H1 (cell line): ENCODE measurements around the gene FMNL1. TPM values are rescaled to one million over a fixed set of nuclear protein-coding genes. Genes with fewer than 3 reads are reported as not detected.

ENCODE experiments used
- CTCF ChIA-PET: fragments of 300-600 bp; sonication (Branson Sonifier 250); formaldehyde crosslinking; loops from one replicate; lab custom pipeline; 2021; ENCODE audit not compliant: partially characterized antibody; lab: Charles Lee
- POLR2A ChIA-PET: fragments of 300-600 bp; sonication (Branson Sonifier 250); formaldehyde crosslinking; loops from one replicate; lab custom pipeline; 2021; ENCODE audit warnings: inconsistent platforms; ENCODE audit not compliant: partially characterized antibody; lab: Charles Lee
- DNase-seq, 2 experiments: peaks; one replicate each; pipeline versions ENCODE4 v3.0.0 to v3.0.0-alpha.2; 2010 to 2022; ENCODE audit warnings: low spot score in 2 of 2, low read depth in 1 of 2, mixed read lengths in 1 of 2
- FAIRE-seq: peaks from 2 replicates; lab custom pipeline; 2011; peaks lifted over from hg19 to GRCh38; lab: Jason Lieb, UNC
- H2AFZ ChIP-seq: 2 replicates; pipeline ENCODE4 v1.8.1; 2012; ENCODE audit warnings: low read length, inconsistent platforms
- H2AK5ac ChIP-seq: 2 replicates; pipeline ENCODE4 v1.6.1; 2013; ENCODE audit warnings: low read depth, low read length
- H2BK120ac ChIP-seq: replicated peaks from 2 replicates; pipeline ENCODE3; 2013; ENCODE audit warnings: low read depth, low read length, inconsistent platforms
- H2BK12ac ChIP-seq: 2 replicates; pipeline ENCODE4 v1.6.1; 2013; ENCODE audit warnings: low read depth, low read length
- H2BK15ac ChIP-seq: 2 replicates; pipeline ENCODE4 v1.6.1; 2013; ENCODE audit warnings: low read length
- H2BK20ac ChIP-seq: 2 replicates; pipeline ENCODE4 v1.6.1; 2013; ENCODE audit warnings: low read length
- H2BK5ac ChIP-seq: 2 replicates; pipeline ENCODE4 v1.6.1; 2013; ENCODE audit warnings: low read depth, low read length
- H3K14ac ChIP-seq: 2 replicates; pipeline ENCODE4 v1.6.1; 2013; ENCODE audit warnings: inconsistent platforms; ENCODE audit not compliant: insufficient read length
- H3K18ac ChIP-seq: 2 replicates; pipeline ENCODE4 v1.6.1; 2013; ENCODE audit warnings: low read length; ENCODE audit errors: extremely low read depth
- H3K23ac ChIP-seq: 2 replicates; pipeline ENCODE4 v1.6.1; 2013; ENCODE audit warnings: inconsistent platforms; ENCODE audit not compliant: insufficient read length
- H3K23me2 ChIP-seq: 2 replicates; pipeline ENCODE4 v1.6.1; 2013; ENCODE audit warnings: low read depth, low read length
- H3K27ac ChIP-seq: 2 replicates; pipeline ENCODE4 v1.6.1; 2011; ENCODE audit warnings: low read depth, low read length, inconsistent platforms
- H3K27me3 ChIP-seq, 4 experiments: replicated peaks in 1 of 4; 1 replicate in 1 of 4; 2 replicates in 3 of 4; pipeline versions ENCODE4 v1.6.1 to v1.8.1; 2011 to 2013; ENCODE audit warnings: low read length in 3 of 4, mild to moderate bottlenecking in 3 of 4, inconsistent platforms in 2 of 4, mixed read lengths in 2 of 4, moderate library complexity in 1 of 4; ENCODE audit not compliant: control insufficient read depth in 3 of 4, insufficient read depth in 3 of 4; ENCODE audit errors: extremely low read depth in 1 of 4
- H3K36me3 ChIP-seq, 4 experiments: 2 replicates each; pipeline versions ENCODE4 v1.6.1 to v1.8.1; 2011 to 2013; ENCODE audit warnings: mild to moderate bottlenecking in 4 of 4, low read length in 3 of 4, moderate library complexity in 2 of 4, control low read depth in 1 of 4, inconsistent platforms in 1 of 4; ENCODE audit not compliant: insufficient read depth in 4 of 4, control insufficient read depth in 2 of 4
- H3K4ac ChIP-seq: replicated peaks from 2 replicates; pipeline ENCODE3; 2013; ENCODE audit warnings: low read length, low read depth, mixed read lengths, inconsistent platforms; ENCODE audit not compliant: insufficient read length
- H3K4me1 ChIP-seq, 4 experiments: replicated peaks in 1 of 4; 1 replicate in 1 of 4; 2 replicates in 3 of 4; pipeline versions ENCODE4 v1.6.1 to v1.8.1; 2011 to 2013; ENCODE audit warnings: low read length in 3 of 4, inconsistent platforms in 2 of 4, mixed read lengths in 1 of 4; ENCODE audit not compliant: insufficient read depth in 4 of 4, control insufficient read depth in 3 of 4
- H3K4me2 ChIP-seq, 2 experiments: 2 replicates each; pipeline versions ENCODE4 v1.6.1 to v1.8.1; 2011 to 2013; ENCODE audit warnings: low read depth in 2 of 2, low read length in 2 of 2, control low read depth in 1 of 2, inconsistent platforms in 1 of 2, mild to moderate bottlenecking in 1 of 2; ENCODE audit not compliant: insufficient read depth in 1 of 2
- H3K4me3 ChIP-seq, 4 experiments: fragments of 200-600, 300-600 bp in 1 of 4; sonication (generic), shearing (Covaris generic), sonication (Bioruptor Twin) in 1 of 4; 2 replicates each; pipeline versions ENCODE4 v1.5.1 to v1.8.1; 2011 to 2016; ENCODE audit warnings: low read length in 4 of 4, low read depth in 3 of 4, control low read depth in 2 of 4, inconsistent platforms in 2 of 4, mild to moderate bottlenecking in 2 of 4, mixed read lengths in 1 of 4, moderate library complexity in 1 of 4; ENCODE audit not compliant: insufficient read depth in 2 of 4; ENCODE audit errors: extremely low read depth in 1 of 4
- H3K56ac ChIP-seq: replicated peaks from 2 replicates; pipeline ENCODE3; 2013; ENCODE audit warnings: low read depth, mild to moderate bottlenecking, mixed read lengths, low read length, inconsistent platforms; ENCODE audit not compliant: insufficient read length
- H3K79me1 ChIP-seq: 2 replicates; pipeline ENCODE4 v1.6.1; 2013; ENCODE audit warnings: low read depth, low read length, control low read depth
- H3K79me2 ChIP-seq, 2 experiments: 2 replicates each; pipeline versions ENCODE4 v1.6.1 to v1.8.1; 2012 to 2013; ENCODE audit warnings: low read length in 2 of 2, mild to moderate bottlenecking in 2 of 2, inconsistent platforms in 1 of 2; ENCODE audit not compliant: insufficient read depth in 2 of 2, control insufficient read depth in 1 of 2
- H3K9ac ChIP-seq, 4 experiments: replicated peaks in 1 of 4; 1 replicate in 1 of 4; 2 replicates in 3 of 4; pipeline versions ENCODE4 v1.6.1 to v1.8.1; 2011 to 2013; ENCODE audit warnings: low read depth in 3 of 4, low read length in 3 of 4, control low read depth in 2 of 4, mild to moderate bottlenecking in 2 of 4, moderate library complexity in 2 of 4, inconsistent platforms in 1 of 4; ENCODE audit errors: extremely low read depth in 1 of 4
- H3K9me3 ChIP-seq, 2 experiments: 2 replicates each; pipeline versions ENCODE4 v1.6.1 to v1.8.1; 2012 to 2013; ENCODE audit warnings: mild to moderate bottlenecking in 2 of 2, moderate library complexity in 2 of 2, control low read depth in 1 of 2, inconsistent platforms in 1 of 2, low read depth in 1 of 2, low read length in 1 of 2, mixed read lengths in 1 of 2; ENCODE audit not compliant: insufficient read depth in 2 of 2
- H4K20me1 ChIP-seq, 2 experiments: replicated peaks in 1 of 2; 2 replicates each; pipeline versions ENCODE3 to v1.8.1; 2011 to 2013; ENCODE audit warnings: inconsistent platforms in 2 of 2, low read length in 2 of 2, mild to moderate bottlenecking in 1 of 2; ENCODE audit not compliant: insufficient read depth in 2 of 2, control insufficient read depth in 1 of 2
- H4K5ac ChIP-seq: 2 replicates; pipeline ENCODE4 v1.6.1; 2013; ENCODE audit warnings: low read length, low read depth, mixed read lengths, inconsistent platforms; ENCODE audit not compliant: insufficient read length
- H4K8ac ChIP-seq: 2 replicates; pipeline ENCODE4 v1.8.0; 2013; ENCODE audit warnings: mild to moderate bottlenecking, moderate library complexity, low read length, inconsistent platforms; ENCODE audit not compliant: insufficient read depth; ENCODE audit errors: extremely low read depth
- H4K91ac ChIP-seq: replicated peaks from 2 replicates; pipeline ENCODE3; 2013; ENCODE audit warnings: low read length, mixed read lengths, inconsistent platforms; ENCODE audit not compliant: insufficient read length
- CHD1 ChIP-seq: IDR thresholded peaks from 2 replicates; pipeline ENCODE4 v1.6.1; 2012; ENCODE audit warnings: low read depth, low read length, improper control_type of control experiment
- E2F6 ChIP-seq: IDR thresholded peaks from 2 replicates; pipeline ENCODE4 v1.6.1; 2012; ENCODE audit warnings: inconsistent platforms
- GABPA ChIP-seq: IDR thresholded peaks from 2 replicates; pipeline ENCODE4 v1.6.1; 2011; ENCODE audit warnings: mild to moderate bottlenecking, low read length, moderate library complexity, borderline replicate concordance; ENCODE audit not compliant: insufficient read depth
- JUND ChIP-seq: IDR thresholded peaks from 2 replicates; pipeline ENCODE4 v1.6.1; 2011; ENCODE audit warnings: mild to moderate bottlenecking, improper control_type of control experiment, low read length
- KDM1A ChIP-seq: fragments of 200-600, 300-600 bp; sonication (generic); IDR thresholded peaks from 2 replicates; pipeline ENCODE4 v1.7.1; 2016; ENCODE audit warnings: mild to moderate bottlenecking, low read length, borderline replicate concordance
- PHF8 ChIP-seq: fragments of 200-600 bp; sonication (generic); conservative IDR thresholded peaks from 2 replicates; pipeline ENCODE4 v1.7.1; 2012; ENCODE audit warnings: low read depth, mild to moderate bottlenecking, inconsistent platforms, low read length, moderate library complexity
- SAP30 ChIP-seq: fragments of 300-600 bp; sonication (generic); IDR thresholded peaks from 2 replicates; pipeline ENCODE4 v1.7.1; 2012; ENCODE audit warnings: low read length, moderate library complexity, mild to moderate bottlenecking, inconsistent platforms; ENCODE audit not compliant: insufficient read depth, insufficient replicate concordance
- SP1 ChIP-seq: IDR thresholded peaks from 2 replicates; pipeline ENCODE4 v1.6.1; 2011; ENCODE audit warnings: low read depth, low read length
- ZNF274 ChIP-seq: IDR thresholded peaks from 2 replicates; pipeline ENCODE4 v1.7.0; 2012; ENCODE audit warnings: low read length, borderline replicate concordance; ENCODE audit errors: extremely low read depth
- WGBS, 2 experiments: shearing (Covaris generic) in 1 of 2; methylation state at CpG; one replicate each; pipeline versions ENCODE4 v1.1.6 to v1.1.7; 2013 to 2015; ENCODE audit warnings: low lambda C conversion rate in 2 of 2, mixed read lengths in 2 of 2, inconsistent platforms in 1 of 2, low coverage in 1 of 2, missing lambda C conversion rate in 1 of 2; ENCODE audit not compliant: insufficient replicate concordance in 2 of 2, insufficient coverage in 1 of 2, insufficient read length in 1 of 2; ENCODE audit errors: extremely low coverage in 1 of 2, missing lambda C conversion rate in 1 of 2; 5-methylcytosine and 5-hydroxymethylcytosine counted together
- polyA plus RNA-seq, 7 experiments: library from polyadenylated mRNA; depleted of rRNA in 3 of 7; stranded (reverse) in 5 of 7; unstranded in 2 of 7; fragments of >200 nt in 5 of 7; fragments of 200-250 nt in 2 of 7; gene quantifications; 1 replicate in 5 of 7; 2 replicates in 1 of 7; 4 replicates in 1 of 7; pipeline versions ENCODE4 v1.2.1 to v1.2.3, GENCODE V29; 2011 to 2013; ENCODE audit warnings: missing spikeins in 2 of 7, mixed read lengths in 2 of 7
- total RNA-seq: library from RNA; stranded (reverse); fragmentation: NEBNext Ultra II Directional; extraction: Animal tissue kit (Norgen Biotek cat#: 25700); gene quantifications from 2 replicates; pipeline ENCODE4 v1.2.1, GENCODE V29; 2021
- TF ChIP-seq, protein P1 (sequence below): IDR thresholded peaks from 2 replicates; pipeline ENCODE4 v1.6.1; 2011; ENCODE audit warnings: low read depth, mild to moderate bottlenecking, low read length; ENCODE audit not compliant: insufficient read depth

FMNL1 gene
- total and polyA plus RNA-seq, 2 of the 8 experiments (the other 6 are each of a cell fraction or from before 2014, with no cell fraction given) = 2.5 to 8.6 TPM

DNA sequence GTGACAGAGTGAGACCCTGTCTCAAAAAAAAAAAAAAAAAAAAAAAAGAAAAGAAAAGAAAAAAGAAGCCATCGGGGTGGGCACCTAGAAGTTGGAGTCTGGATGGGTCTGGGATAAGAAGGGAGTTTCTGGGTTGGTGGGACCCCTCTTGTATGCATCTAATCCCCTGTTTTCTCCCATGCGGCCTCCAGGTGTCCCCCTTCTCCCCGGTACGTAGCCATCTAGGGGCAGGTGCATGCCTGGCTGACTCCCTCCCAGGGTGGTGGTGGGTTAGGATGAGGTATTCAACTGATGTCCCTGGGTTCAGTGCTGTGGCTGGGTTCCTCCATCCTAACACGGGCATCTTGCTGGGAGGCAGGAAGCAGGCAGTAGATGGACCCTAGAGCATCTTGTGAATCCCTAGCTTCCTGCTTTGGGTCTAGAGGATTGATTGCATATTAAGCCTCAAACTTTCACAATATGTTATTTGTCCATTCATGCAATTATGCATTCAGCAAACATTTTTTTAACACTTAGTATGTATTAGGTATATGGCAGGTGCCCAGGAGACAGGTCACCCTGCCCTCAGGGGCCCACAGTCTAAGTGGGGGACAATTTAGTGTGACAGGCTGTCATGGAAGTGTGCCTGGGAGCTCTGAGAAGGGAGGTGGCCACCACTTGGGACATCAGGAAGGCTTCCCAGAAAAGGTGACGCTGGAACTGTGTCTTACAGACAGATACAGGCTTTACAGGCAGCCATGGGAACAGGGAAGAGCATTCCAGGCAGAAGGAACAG, 13.1 kb downstream of the FMNL1 start:
- Histone ChIP-seq H2AK5ac (no peak overlapping the region), H3K79me1 (no peaks in the 10 kb centered on the region), H4K8ac (no peak overlapping the region), H3K4ac (no peak overlapping the region), H2BK15ac (no peak overlapping the region; the same call in 1 of the 2 replicates), H3K4me2 (no peak overlapping the region; a peak in 1 of 4 replicates), H2AFZ (no peak overlapping the region), H3K18ac (no peak overlapping the region), H3K27ac (no peak overlapping the region), H3K9me3 (no peaks in the 10 kb centered on the region), H3K56ac (no peak overlapping the region), H3K36me3 (no peaks in the 10 kb centered on the region), H3K4me3 (no peak overlapping the region), H3K27me3 (peaks cover 0 to 18% (median 6%) of the 10 kb centered on the region in 4 experiments; a peak in 4 of 7 replicates), H2BK12ac (no peak overlapping the region), H2BK5ac (no peak overlapping the region), H3K4me1 (peaks cover 3 to 17% (median 7%) of the 10 kb centered on the region in 4 experiments; a peak in 6 of 7 replicates), H2BK20ac (no peak overlapping the region), H3K9ac (no peak overlapping the region), H4K5ac (no peak overlapping the region), H2BK120ac (no peak overlapping the region), H3K23ac (no peak overlapping the region), H4K20me1 (peaks cover 0 to 3% of the 10 kb centered on the region in 2 experiments), H4K91ac (no peak overlapping the region), H3K14ac (no peak overlapping the region), H3K23me2 (no peaks in the 10 kb centered on the region), H3K79me2 (no peaks in the 10 kb centered on the region)
- CTCF ChIA-PET = interaction anchor here (0.6 to 22.1 kb wide), 25 partner anchors 13 to 398 kb away, joined by 3 to 362 read pairs (median 6); partner anchors contain the start of genes FMNL1, HEXIM1 and SPATA32
- 15% methylated on average over 5 of the region's 6 CpGs; no CpG with 5 or more reads in 1 of the 2 experiments for WGBS, 2 experiments
- POLR2A ChIA-PET = interaction anchor here (1.2 to 2.3 kb wide), 4 partner anchors 9 to 86 kb away, joined by 4 to 10 read pairs (median 6); partner anchors contain the start of gene HEXIM1
- FAIRE-seq = no peak
- DNase-seq = peak in 1 of 2 experiments; percentile 73
- TF ChIP-seq SP1 = no peak
- TF ChIP-seq CHD1 = no peak
- no peak for TF ChIP-seq SAP30
- no peak for TF ChIP-seq ZNF274
- peak; percentile 64; the same call in 1 of the 2 replicates for TF ChIP-seq JUND
- no peak for TF ChIP-seq KDM1A
- TF ChIP-seq E2F6 = no peak
- no peak for TF ChIP-seq GABPA
- no peak for TF ChIP-seq PHF8
- TF ChIP-seq, protein P1, sequence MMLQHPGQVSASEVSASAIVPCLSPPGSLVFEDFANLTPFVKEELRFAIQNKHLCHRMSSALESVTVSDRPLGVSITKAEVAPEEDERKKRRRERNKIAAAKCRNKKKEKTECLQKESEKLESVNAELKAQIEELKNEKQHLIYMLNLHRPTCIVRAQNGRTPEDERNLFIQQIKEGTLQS = no peak
